SK-N-SH (cell line): ENCODE data around the gene CMTM1.

Source experiments
- CTCF ChIP-seq: fragments of 200-600 bp; sonication (generic); IDR thresholded peaks from 2 replicates; pipeline ENCODE4 v1.6.1; 2017; ENCODE audit warnings: antibody characterized with exemption, mild to moderate bottlenecking, moderate library complexity
- EP300 ChIP-seq, 2 experiments: IDR thresholded peaks; 2 replicates each; pipeline versions ENCODE4 v1.4.0 to v1.6.1; 2012; ENCODE audit warnings: borderline replicate concordance in 1 of 2, low read depth in 1 of 2, low read length in 1 of 2
- FOXM1 ChIP-seq: IDR thresholded peaks from 2 replicates; pipeline ENCODE4 v1.4.0; 2012; ENCODE audit warnings: low read depth, mild to moderate bottlenecking
- GABPA ChIP-seq: IDR thresholded peaks from 2 replicates; pipeline ENCODE4 v1.4.0; 2012; ENCODE audit warnings: low read depth, mild to moderate bottlenecking
- JUND ChIP-seq: IDR thresholded peaks from 2 replicates; pipeline ENCODE4 v1.4.0; 2012
- POLR2AphosphoS5 ChIP-seq: IDR thresholded peaks from 2 replicates; pipeline ENCODE4 v1.6.1; 2012; ENCODE audit warnings: low read depth, low read length
- RAD21 ChIP-seq: IDR thresholded peaks from 2 replicates; pipeline ENCODE4 v1.6.1; 2012; ENCODE audit warnings: mild to moderate bottlenecking, low read length
- RCOR1 ChIP-seq: fragments of 150-350 bp; IDR thresholded peaks from 2 replicates; pipeline ENCODE4 v1.6.1; 2017; ENCODE audit warnings: antibody characterized with exemption, low read length
- SMC3 ChIP-seq: IDR thresholded peaks from 2 replicates; pipeline ENCODE4 v1.6.1; 2012; ENCODE audit warnings: low read depth, low read length, improper control_type of control experiment
- TF ChIP-seq, protein P1 (sequence below): IDR thresholded peaks from 2 replicates; pipeline ENCODE4 v1.4.0; 2012; ENCODE audit warnings: low read depth, borderline replicate concordance
- TF ChIP-seq, protein P2 (sequence below): IDR thresholded peaks from 2 replicates; pipeline ENCODE4 v1.6.1; 2012; ENCODE audit warnings: mild to moderate bottlenecking, low read depth, low read length, moderate library complexity

DNA sequence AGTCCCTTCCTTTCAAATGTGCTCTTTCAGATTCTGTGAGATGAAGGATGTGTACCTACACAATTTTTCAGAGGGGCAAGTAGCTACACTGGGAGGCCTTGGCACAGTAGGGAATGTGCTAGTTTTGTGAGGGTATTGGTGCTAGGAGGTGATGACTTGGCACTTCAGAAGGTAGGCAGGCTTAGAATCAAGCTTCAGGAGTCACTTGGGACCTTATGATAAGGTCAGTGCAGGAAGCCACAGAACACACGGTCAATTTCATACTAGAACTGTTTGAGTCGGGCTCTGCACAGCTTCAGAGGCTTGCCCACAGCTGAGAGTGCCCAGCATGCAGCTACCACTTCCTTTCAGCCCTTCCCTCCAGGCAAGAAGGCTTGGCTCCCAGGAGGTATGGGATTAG lies 6.1 kb downstream of the CMTM1 start:
- TF ChIP-seq EP300 (IDR thresholded peaks at IDR 0.05; ENCODE audit: borderline replicate concordance in 1 of 2, low read depth in 1 of 2, low read length in 1 of 2) (no peak), CTCF (no peak), FOXM1 (no peak), RCOR1 (no peak), SMC3 (no peak), JUND (no peak), POLR2AphosphoS5 (no peak), GABPA (no peak), RAD21 (no peak)
- TF ChIP-seq, protein P1, sequence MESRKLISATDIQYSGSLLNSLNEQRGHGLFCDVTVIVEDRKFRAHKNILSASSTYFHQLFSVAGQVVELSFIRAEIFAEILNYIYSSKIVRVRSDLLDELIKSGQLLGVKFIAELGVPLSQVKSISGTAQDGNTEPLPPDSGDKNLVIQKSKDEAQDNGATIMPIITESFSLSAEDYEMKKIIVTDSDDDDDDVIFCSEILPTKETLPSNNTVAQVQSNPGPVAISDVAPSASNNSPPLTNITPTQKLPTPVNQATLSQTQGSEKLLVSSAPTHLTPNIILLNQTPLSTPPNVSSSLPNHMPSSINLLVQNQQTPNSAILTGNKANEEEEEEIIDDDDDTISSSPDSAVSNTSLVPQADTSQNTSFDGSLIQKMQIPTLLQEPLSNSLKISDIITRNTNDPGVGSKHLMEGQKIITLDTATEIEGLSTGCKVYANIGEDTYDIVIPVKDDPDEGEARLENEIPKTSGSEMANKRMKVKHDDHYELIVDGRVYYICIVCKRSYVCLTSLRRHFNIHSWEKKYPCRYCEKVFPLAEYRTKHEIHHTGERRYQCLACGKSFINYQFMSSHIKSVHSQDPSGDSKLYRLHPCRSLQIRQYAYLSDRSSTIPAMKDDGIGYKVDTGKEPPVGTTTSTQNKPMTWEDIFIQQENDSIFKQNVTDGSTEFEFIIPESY: no peak
- TF ChIP-seq, protein P2, sequence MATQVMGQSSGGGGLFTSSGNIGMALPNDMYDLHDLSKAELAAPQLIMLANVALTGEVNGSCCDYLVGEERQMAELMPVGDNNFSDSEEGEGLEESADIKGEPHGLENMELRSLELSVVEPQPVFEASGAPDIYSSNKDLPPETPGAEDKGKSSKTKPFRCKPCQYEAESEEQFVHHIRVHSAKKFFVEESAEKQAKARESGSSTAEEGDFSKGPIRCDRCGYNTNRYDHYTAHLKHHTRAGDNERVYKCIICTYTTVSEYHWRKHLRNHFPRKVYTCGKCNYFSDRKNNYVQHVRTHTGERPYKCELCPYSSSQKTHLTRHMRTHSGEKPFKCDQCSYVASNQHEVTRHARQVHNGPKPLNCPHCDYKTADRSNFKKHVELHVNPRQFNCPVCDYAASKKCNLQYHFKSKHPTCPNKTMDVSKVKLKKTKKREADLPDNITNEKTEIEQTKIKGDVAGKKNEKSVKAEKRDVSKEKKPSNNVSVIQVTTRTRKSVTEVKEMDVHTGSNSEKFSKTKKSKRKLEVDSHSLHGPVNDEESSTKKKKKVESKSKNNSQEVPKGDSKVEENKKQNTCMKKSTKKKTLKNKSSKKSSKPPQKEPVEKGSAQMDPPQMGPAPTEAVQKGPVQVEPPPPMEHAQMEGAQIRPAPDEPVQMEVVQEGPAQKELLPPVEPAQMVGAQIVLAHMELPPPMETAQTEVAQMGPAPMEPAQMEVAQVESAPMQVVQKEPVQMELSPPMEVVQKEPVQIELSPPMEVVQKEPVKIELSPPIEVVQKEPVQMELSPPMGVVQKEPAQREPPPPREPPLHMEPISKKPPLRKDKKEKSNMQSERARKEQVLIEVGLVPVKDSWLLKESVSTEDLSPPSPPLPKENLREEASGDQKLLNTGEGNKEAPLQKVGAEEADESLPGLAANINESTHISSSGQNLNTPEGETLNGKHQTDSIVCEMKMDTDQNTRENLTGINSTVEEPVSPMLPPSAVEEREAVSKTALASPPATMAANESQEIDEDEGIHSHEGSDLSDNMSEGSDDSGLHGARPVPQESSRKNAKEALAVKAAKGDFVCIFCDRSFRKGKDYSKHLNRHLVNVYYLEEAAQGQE: no peak
